ENCODE data around the gene ZNF385B. TPM values are rescaled to one million over a fixed set of nuclear protein-coding genes. Genes with fewer than 3 reads are reported as not detected.

Gene ZNF385B
- polyA plus RNA-seq, 1 of the 3 experiments (the other 2 are of a cell fraction) = 0.16 TPM

DNA sequence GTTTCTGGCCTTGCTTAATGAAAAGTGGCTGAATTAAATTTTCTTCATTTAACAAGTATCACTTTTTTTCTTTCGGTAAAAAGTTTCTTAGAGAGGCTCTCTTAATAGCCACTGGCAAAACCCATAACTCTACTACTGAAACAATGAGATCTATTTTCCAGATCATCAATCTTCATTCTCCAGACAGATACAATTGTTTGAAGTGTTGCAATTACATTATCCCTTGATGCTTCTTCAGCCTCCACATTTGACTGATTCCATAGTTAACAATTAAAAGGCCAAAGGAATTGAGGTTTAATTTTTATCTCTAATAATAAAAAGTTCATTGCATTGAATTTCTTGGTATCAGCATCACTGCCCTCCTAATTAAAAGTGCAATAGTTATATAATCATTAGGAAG is 176.3 kb downstream of the ZNF385B start:
- H3K9ac ChIP-seq = no peak overlapping the region
- H3K4me2 ChIP-seq = no peak overlapping the region
- no peak overlapping the region for H3K27ac ChIP-seq (ENCODE audit: low read depth in 2 of 2, low read length in 1 of 2)
- H3K79me2 ChIP-seq (ENCODE audit: insufficient read depth) = no peaks in the 10 kb centered on the region
- no peak overlapping the region for H3K4me3 ChIP-seq (ENCODE audit: low read depth in 2 of 2, low read length in 1 of 2)
- CTCF ChIA-PET = no interaction called here
- POLR2A ChIA-PET = no interaction called here
- no peaks in the 10 kb centered on the region for H3K36me3 ChIP-seq (replicated peaks in 1 of 2; ENCODE audit: control insufficient read depth in 1 of 2, insufficient read depth in 2 of 2, low read length in 1 of 2)
- H4K20me1 ChIP-seq (ENCODE audit: insufficient read depth) = no peaks in the 10 kb centered on the region
- H3K9me2 ChIP-seq = 0 out of 2 replicates have a peak, but pooled peaks cover 3% of the 10 kb centered on the region
- DNase-seq = no peak
- peaks cover 13% of the 10 kb centered on the region for H3F3A ChIP-seq (replicated peaks; ENCODE audit: insufficient read depth)
- 59% methylated on average over 1 of the region's 1 CpG for WGBS (ENCODE audit: low lambda C conversion rate)
- H3K4me1 ChIP-seq (ENCODE audit: control insufficient read depth in 1 of 2, insufficient read depth in 2 of 2, low read depth in 1 of 2, low read length in 1 of 2) = no peaks in the 10 kb centered on the region
- H3K9me3 ChIP-seq = no peaks in the 10 kb centered on the region
- no peaks in the 10 kb centered on the region for H3K27me3 ChIP-seq (ENCODE audit: insufficient read depth)
- H2AFZ ChIP-seq (ENCODE audit: low read depth) = no peak overlapping the region
- TF ChIP-seq ELF1 (IDR thresholded peaks at IDR 0.05) = no peak

DNA sequence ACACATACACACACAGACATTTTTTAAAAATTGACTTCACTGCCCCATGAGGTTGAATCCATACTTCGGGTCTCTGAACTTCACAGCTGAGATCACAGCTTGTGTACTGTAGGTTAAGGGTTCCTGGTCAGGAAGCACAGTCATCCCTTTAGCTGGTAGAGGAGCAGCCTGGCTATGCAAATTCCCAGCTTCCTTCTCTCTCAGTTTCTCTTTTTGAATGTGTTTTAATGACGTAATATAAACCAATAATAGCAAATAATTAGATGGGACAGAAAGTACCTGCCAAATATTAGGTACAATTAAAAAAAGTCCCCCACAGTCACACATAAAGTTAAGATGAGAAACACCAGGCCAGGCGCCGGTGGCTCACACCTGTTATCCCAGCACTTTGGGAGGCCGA is 178.7 kb downstream of the ZNF385B start:
- Histone ChIP-seq H3K9me3 (no peaks in the 10 kb centered on the region), H3K36me3 (replicated peaks in 1 of 2; ENCODE audit: control insufficient read depth in 1 of 2, insufficient read depth in 2 of 2, low read length in 1 of 2) (no peaks in the 10 kb centered on the region), H3K4me2 (no peak overlapping the region), H3K4me1 (ENCODE audit: control insufficient read depth in 1 of 2, insufficient read depth in 2 of 2, low read depth in 1 of 2, low read length in 1 of 2) (no peaks in the 10 kb centered on the region), H2AFZ (ENCODE audit: low read depth) (no peak overlapping the region), H4K20me1 (ENCODE audit: insufficient read depth) (no peaks in the 10 kb centered on the region), H3K9ac (no peak overlapping the region), H3K79me2 (ENCODE audit: insufficient read depth) (no peaks in the 10 kb centered on the region), H3K27ac (ENCODE audit: low read depth in 2 of 2, low read length in 1 of 2) (no peak overlapping the region), H3K27me3 (ENCODE audit: insufficient read depth) (no peaks in the 10 kb centered on the region), H3K9me2 (0 out of 2 replicates have a peak, but pooled peaks cover 3% of the 10 kb centered on the region), H3F3A (replicated peaks; ENCODE audit: insufficient read depth) (peaks cover 13% of the 10 kb centered on the region), H3K4me3 (ENCODE audit: low read depth in 2 of 2, low read length in 1 of 2) (no peak overlapping the region)
- WGBS (ENCODE audit: low lambda C conversion rate) = 87% methylated on average over 5 of the region's 5 CpGs
- DNase-seq = no peak
- POLR2A ChIA-PET = no interaction called here
- TF ChIP-seq, protein P1, sequence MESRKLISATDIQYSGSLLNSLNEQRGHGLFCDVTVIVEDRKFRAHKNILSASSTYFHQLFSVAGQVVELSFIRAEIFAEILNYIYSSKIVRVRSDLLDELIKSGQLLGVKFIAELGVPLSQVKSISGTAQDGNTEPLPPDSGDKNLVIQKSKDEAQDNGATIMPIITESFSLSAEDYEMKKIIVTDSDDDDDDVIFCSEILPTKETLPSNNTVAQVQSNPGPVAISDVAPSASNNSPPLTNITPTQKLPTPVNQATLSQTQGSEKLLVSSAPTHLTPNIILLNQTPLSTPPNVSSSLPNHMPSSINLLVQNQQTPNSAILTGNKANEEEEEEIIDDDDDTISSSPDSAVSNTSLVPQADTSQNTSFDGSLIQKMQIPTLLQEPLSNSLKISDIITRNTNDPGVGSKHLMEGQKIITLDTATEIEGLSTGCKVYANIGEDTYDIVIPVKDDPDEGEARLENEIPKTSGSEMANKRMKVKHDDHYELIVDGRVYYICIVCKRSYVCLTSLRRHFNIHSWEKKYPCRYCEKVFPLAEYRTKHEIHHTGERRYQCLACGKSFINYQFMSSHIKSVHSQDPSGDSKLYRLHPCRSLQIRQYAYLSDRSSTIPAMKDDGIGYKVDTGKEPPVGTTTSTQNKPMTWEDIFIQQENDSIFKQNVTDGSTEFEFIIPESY (IDR thresholded peaks at IDR 0.05; ENCODE audit: borderline replicate concordance, low read depth) = no peak
- TF ChIP-seq MEF2A (IDR thresholded peaks at IDR 0.05; ENCODE audit: borderline replicate concordance, low read depth) (no peak), ELF1 (IDR thresholded peaks at IDR 0.05) (no peak), REST (IDR thresholded peaks at IDR 0.05; ENCODE audit: low read depth, low read length) (no peak)
- CTCF ChIA-PET = no interaction called here
